OCI-LY1 (cell line): ENCODE results near the gene DNAH11.

ENCODE experiments used
- EZH2 ChIP-seq: fragments of 200-600 bp; sonication (generic), shearing (Covaris generic); IDR thresholded peaks from 2 replicates; pipeline ENCODE4 v1.8.0; 2017; ENCODE audit warnings: borderline replicate concordance, mixed run types, mild to moderate bottlenecking, antibody characterized with exemption, low read length, moderate library complexity, mixed read lengths
- TF ChIP-seq, protein P1 (sequence below): fragments of 200-600 bp; sonication (generic), shearing (Covaris generic); IDR thresholded peaks from 2 replicates; pipeline ENCODE4 v1.5.1; 2017; ENCODE audit warnings: mild to moderate bottlenecking, antibody characterized with exemption, low read length, moderate library complexity, mixed read lengths

DNA sequence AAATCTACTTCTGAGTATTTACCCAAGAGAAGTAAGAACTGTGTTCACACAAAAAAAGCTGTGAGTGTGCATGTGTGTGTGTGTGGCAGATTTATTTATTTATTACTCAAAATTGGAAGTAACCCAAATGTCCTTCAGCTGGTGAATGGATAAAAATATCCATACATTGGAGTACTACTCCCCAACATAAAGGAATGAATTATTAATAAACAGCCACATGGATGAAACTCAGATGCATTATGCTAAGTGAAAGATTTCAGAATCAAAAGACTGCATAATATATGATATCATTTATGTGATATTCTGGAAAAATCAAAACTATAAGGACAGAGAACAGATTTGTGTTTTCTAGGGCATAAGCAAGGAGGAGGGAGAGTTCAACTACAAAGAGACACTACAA is 47.1 kb upstream of the DNAH11 start:
- TF ChIP-seq, protein P1, sequence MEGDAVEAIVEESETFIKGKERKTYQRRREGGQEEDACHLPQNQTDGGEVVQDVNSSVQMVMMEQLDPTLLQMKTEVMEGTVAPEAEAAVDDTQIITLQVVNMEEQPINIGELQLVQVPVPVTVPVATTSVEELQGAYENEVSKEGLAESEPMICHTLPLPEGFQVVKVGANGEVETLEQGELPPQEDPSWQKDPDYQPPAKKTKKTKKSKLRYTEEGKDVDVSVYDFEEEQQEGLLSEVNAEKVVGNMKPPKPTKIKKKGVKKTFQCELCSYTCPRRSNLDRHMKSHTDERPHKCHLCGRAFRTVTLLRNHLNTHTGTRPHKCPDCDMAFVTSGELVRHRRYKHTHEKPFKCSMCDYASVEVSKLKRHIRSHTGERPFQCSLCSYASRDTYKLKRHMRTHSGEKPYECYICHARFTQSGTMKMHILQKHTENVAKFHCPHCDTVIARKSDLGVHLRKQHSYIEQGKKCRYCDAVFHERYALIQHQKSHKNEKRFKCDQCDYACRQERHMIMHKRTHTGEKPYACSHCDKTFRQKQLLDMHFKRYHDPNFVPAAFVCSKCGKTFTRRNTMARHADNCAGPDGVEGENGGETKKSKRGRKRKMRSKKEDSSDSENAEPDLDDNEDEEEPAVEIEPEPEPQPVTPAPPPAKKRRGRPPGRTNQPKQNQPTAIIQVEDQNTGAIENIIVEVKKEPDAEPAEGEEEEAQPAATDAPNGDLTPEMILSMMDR: no peak
- TF ChIP-seq EZH2: no peak
